SK-N-SH treated with all-trans-retinoic acid at 6 μM for 48 hours (cell line): Measurements from ENCODE around the gene SERTAD1.

Source experiments
- ARNTL ChIP-seq: fragments of 450-650 bp; formaldehyde crosslinking; IDR thresholded peaks from 2 replicates; pipeline ENCODE4 v1.5.0; 2020; ENCODE audit warnings: low read depth, mild to moderate bottlenecking, moderate library complexity, borderline replicate concordance
- CSDC2 ChIP-seq: fragments of 250-450 bp; sonication (Bioruptor Pico); IDR thresholded peaks from 2 replicates; pipeline ENCODE4 v1.5.0; 2020; ENCODE audit warnings: mild to moderate bottlenecking, moderate library complexity
- ESRRG ChIP-seq: fragments of 250-450 bp; sonication (Bioruptor Pico); IDR thresholded peaks from 2 replicates; pipeline ENCODE4 v1.6.1; 2021; ENCODE audit warnings: mild to moderate bottlenecking
- RARB ChIP-seq: fragments of 250-450 bp; sonication (Bioruptor Pico); IDR thresholded peaks from 2 replicates; pipeline ENCODE4 v1.8.0; 2021; ENCODE audit warnings: mild to moderate bottlenecking, moderate library complexity
- TOX ChIP-seq: fragments of 250-450 bp; sonication (Bioruptor Pico); IDR thresholded peaks from 2 replicates; pipeline ENCODE4 v1.8.0; 2021; ENCODE audit warnings: mild to moderate bottlenecking, moderate library complexity, borderline replicate concordance
- ZNF565 ChIP-seq: fragments of 450-650 bp; formaldehyde crosslinking; conservative IDR thresholded peaks from 2 replicates; pipeline ENCODE4 v1.5.0; 2020; ENCODE audit warnings: low read depth, mild to moderate bottlenecking, moderate library complexity
- TF ChIP-seq, protein P1 (sequence below): fragments of 250-450 bp; sonication (Bioruptor Pico); IDR thresholded peaks from 2 replicates; pipeline ENCODE4 v1.8.0; 2020; ENCODE audit warnings: mild to moderate bottlenecking, moderate library complexity, borderline replicate concordance
- TF ChIP-seq, protein P2 (sequence below): fragments of 250-450 bp; sonication (Bioruptor Pico); IDR thresholded peaks from 2 replicates; pipeline ENCODE4 v1.5.1; 2020; ENCODE audit warnings: low read depth, mild to moderate bottlenecking, moderate library complexity

DNA sequence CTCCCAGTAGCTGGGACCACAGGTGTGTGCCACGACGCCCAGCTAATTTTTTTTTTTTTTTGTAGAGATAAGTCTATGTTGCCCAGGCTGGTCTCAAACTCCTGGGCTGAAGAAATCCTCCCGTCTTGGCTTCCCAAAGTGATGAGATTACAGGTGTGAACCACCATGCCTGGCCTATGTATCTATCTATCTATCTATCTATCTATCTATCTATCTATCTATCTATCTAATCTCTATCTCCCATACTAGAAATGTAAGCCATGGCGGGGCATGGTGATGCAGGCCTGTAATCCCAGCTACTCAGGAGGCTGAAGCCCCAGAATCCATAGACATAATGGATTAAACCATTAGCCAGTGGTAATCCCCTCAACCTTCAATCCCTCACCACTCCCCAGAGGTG lies 24.9 kb upstream of the SERTAD1 start:
- TF ChIP-seq ARNTL (CRISPR knock-in tag), result no peak
- TF ChIP-seq, protein P1, sequence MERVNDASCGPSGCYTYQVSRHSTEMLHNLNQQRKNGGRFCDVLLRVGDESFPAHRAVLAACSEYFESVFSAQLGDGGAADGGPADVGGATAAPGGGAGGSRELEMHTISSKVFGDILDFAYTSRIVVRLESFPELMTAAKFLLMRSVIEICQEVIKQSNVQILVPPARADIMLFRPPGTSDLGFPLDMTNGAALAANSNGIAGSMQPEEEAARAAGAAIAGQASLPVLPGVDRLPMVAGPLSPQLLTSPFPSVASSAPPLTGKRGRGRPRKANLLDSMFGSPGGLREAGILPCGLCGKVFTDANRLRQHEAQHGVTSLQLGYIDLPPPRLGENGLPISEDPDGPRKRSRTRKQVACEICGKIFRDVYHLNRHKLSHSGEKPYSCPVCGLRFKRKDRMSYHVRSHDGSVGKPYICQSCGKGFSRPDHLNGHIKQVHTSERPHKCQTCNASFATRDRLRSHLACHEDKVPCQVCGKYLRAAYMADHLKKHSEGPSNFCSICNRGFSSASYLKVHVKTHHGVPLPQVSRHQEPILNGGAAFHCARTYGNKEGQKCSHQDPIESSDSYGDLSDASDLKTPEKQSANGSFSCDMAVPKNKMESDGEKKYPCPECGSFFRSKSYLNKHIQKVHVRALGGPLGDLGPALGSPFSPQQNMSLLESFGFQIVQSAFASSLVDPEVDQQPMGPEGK, result no peak
- TF ChIP-seq CSDC2 (CRISPR knock-in tag), result no peak
- TF ChIP-seq, protein P2, sequence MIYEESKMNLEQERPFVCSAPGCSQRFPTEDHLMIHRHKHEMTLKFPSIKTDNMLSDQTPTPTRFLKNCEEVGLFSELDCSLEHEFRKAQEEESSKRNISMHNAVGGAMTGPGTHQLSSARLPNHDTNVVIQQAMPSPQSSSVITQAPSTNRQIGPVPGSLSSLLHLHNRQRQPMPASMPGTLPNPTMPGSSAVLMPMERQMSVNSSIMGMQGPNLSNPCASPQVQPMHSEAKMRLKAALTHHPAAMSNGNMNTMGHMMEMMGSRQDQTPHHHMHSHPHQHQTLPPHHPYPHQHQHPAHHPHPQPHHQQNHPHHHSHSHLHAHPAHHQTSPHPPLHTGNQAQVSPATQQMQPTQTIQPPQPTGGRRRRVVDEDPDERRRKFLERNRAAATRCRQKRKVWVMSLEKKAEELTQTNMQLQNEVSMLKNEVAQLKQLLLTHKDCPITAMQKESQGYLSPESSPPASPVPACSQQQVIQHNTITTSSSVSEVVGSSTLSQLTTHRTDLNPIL (CRISPR knock-in tag), result no peak
- no peak for TF ChIP-seq TOX
- TF ChIP-seq RARB (CRISPR knock-in tag), result no peak
- no peak for TF ChIP-seq ESRRG
- no peak for TF ChIP-seq ZNF565
